K562 (cell line): Measurements from ENCODE around the gene HOXB3. TPM values are rescaled to one million over a fixed set of nuclear protein-coding genes. Genes with fewer than 3 reads are reported as not detected.

Source experiments
- ARID4B ChIP-seq: sonication (generic); formaldehyde crosslinking; IDR thresholded peaks from 2 replicates; pipeline ENCODE4 v1.8.0; 2022; ENCODE audit warnings: mild to moderate bottlenecking, missing genetic modification reagents
- DPF2 ChIP-seq: fragments of 450-650 bp; IDR thresholded peaks from 2 replicates; pipeline ENCODE4 v1.6.1; 2016
- FOSL1 ChIP-seq: fragments of 200-800 bp; sonication (Bioruptor generic); conservative IDR thresholded peaks from 2 replicates; pipeline ENCODE4 v1.6.1; 2016; ENCODE audit warnings: missing genetic modification characterization, missing compliant biosample characterization
- FOXJ3 ChIP-seq: sonication (generic); formaldehyde crosslinking; IDR thresholded peaks from 2 replicates; pipeline ENCODE4 v1.4.0; 2020; ENCODE audit warnings: mild to moderate bottlenecking, missing genetic modification reagents
- HIVEP1 ChIP-seq: fragments of 250-450 bp; sonication (Bioruptor Pico); IDR thresholded peaks from 2 replicates; pipeline ENCODE4 v1.4.0; 2020; ENCODE audit warnings: mild to moderate bottlenecking
- ID3 ChIP-seq, 2 experiments: fragments of 250-450 bp in 1 of 2; fragments of 450-650 bp in 1 of 2; sonication (Bioruptor Pico) in 1 of 2; IDR thresholded peaks; 2 replicates each; pipeline versions ENCODE4 v1.6.1 to v1.8.0; 2016 to 2021; ENCODE audit warnings: mild to moderate bottlenecking in 2 of 2, moderate library complexity in 2 of 2, missing compliant biosample characterization in 1 of 2, missing genetic modification characterization in 1 of 2
- MAZ ChIP-seq, 2 experiments: fragments of 450-650 bp in 1 of 2; sonication (generic) in 1 of 2; formaldehyde crosslinking; IDR thresholded peaks in 1 of 2; conservative IDR thresholded peaks in 1 of 2; 2 replicates each; pipeline versions ENCODE4 v1.4.0 to v1.5.0; 2020; ENCODE audit warnings: mild to moderate bottlenecking in 1 of 2, missing genetic modification reagents in 1 of 2
- MIER1 ChIP-seq: fragments of 450-650 bp; IDR thresholded peaks from 2 replicates; pipeline ENCODE4 v1.6.1; 2016; ENCODE audit warnings: antibody characterized with exemption, mild to moderate bottlenecking, low read depth
- PHB ChIP-seq: fragments of 250-450 bp; sonication (Bioruptor Pico); IDR thresholded peaks from 2 replicates; pipeline ENCODE4 v1.5.0; 2021
- PTTG1 ChIP-seq: fragments of 450-650 bp; IDR thresholded peaks from 2 replicates; pipeline ENCODE4 v1.6.1; 2016; ENCODE audit warnings: low read depth, mild to moderate bottlenecking, missing genetic modification characterization, missing compliant biosample characterization
- RBBP5 ChIP-seq: fragments of 200-600 bp; sonication (generic); IDR thresholded peaks from 2 replicates; pipeline ENCODE4 v1.6.1; 2012; ENCODE audit warnings: borderline replicate concordance, mild to moderate bottlenecking, low read length, control low read depth, inconsistent platforms; ENCODE audit not compliant: insufficient read depth, poor library complexity, severe bottlenecking
- SRF ChIP-seq, 2 experiments: fragments of 250-450, 450-650 bp in 1 of 2; sonication (Bioruptor Pico) in 1 of 2; sonication (generic) in 1 of 2; formaldehyde crosslinking; IDR thresholded peaks; 2 replicates each; pipeline versions ENCODE4 v1.5.0 to v1.5.1; 2020 to 2022; ENCODE audit warnings: mild to moderate bottlenecking in 1 of 2, missing genetic modification reagents in 1 of 2
- THAP7 ChIP-seq: fragments of 250-450 bp; sonication (Bioruptor Pico); IDR thresholded peaks from 2 replicates; pipeline ENCODE4 v1.5.0; 2021
- TRIM25 ChIP-seq: fragments of 450-650 bp; IDR thresholded peaks from 2 replicates; pipeline ENCODE4 v1.7.0; 2016; ENCODE audit warnings: borderline replicate concordance
- ZBTB9 ChIP-seq: fragments of 450-650 bp; formaldehyde crosslinking; IDR thresholded peaks from 2 replicates; pipeline ENCODE4 v1.4.0; 2020; ENCODE audit warnings: mild to moderate bottlenecking, moderate library complexity
- ZNF217 ChIP-seq: sonication (generic); formaldehyde crosslinking; IDR thresholded peaks from 2 replicates; pipeline ENCODE4 v1.8.0; 2022; ENCODE audit warnings: mild to moderate bottlenecking, missing genetic modification reagents
- ZNF644 ChIP-seq: fragments of 200-800 bp; sonication (Bioruptor generic); IDR thresholded peaks from 2 replicates; pipeline ENCODE4 v1.6.1; 2016; ENCODE audit warnings: low read depth, missing genetic modification characterization, missing compliant biosample characterization
- ZNF75A ChIP-seq: fragments of 450-650 bp; formaldehyde crosslinking; IDR thresholded peaks from 2 replicates; pipeline ENCODE4 v1.4.0; 2020; ENCODE audit warnings: mild to moderate bottlenecking
- polyA plus RNA-seq, 8 experiments: library from polyadenylated mRNA; depleted of rRNA in 4 of 8; stranded (reverse) in 5 of 8; unstranded in 3 of 8; fragments of >200 nt; fragmentation: Nextera tagmentation in 2 of 8; fragmentation: Illumina TruSeq in 1 of 8; extraction: Ambion mirVana in 2 of 8; extraction: Trizol in 1 of 8; gene quantifications; 2 replicates each; pipeline versions ENCODE4 v1.2.1 to v1.2.3, GENCODE V29; 2011 to 2014; ENCODE audit warnings: inconsistent platforms in 1 of 8, missing spikeins in 1 of 8
- total RNA-seq, 7 experiments: library from RNA; depleted of rRNA in 6 of 7; stranded (reverse); fragments of >200 nt in 6 of 7; fragmentation: Illumina TruSeq in 2 of 7; extraction: Trizol in 2 of 7; gene quantifications; 2 replicates each; pipeline versions ENCODE4 v1.2.1 to v1.2.3, GENCODE V29; 2011 to 2021; ENCODE audit warnings: low replicate concordance in 1 of 7

The HOXB3 gene
- total and polyA plus RNA-seq, 9 of the 15 experiments (the other 6 are each of a cell fraction or from before 2014, with no cell fraction given) = 2.4 to 41.3 (median 20.2) TPM

- TF ChIP-seq DPF2 (peak; percentile 43; the same call in 1 of the 2 replicates), TRIM25 (no peak), ID3 (CRISPR knock-in tag; IDR thresholded peaks at IDR 0.05) (no peak), ID3 (tag; IDR thresholded peaks at IDR 0.05) (no peak), MIER1 (no peak), ARID4B (CRISPR knock-in tag) (no peak), SRF (CRISPR knock-in tag; IDR thresholded peaks at IDR 0.05) (no peak), FOSL1 (no peak), THAP7 (CRISPR knock-in tag) (no peak), ZNF75A (CRISPR knock-in tag) (no peak), RBBP5 (peak; percentile 32), ZBTB9 (CRISPR knock-in tag) (peak; percentile 98), MAZ (CRISPR knock-in tag; conservative IDR thresholded peaks at IDR 0.05 in 1 of 2, IDR thresholded peaks at IDR 0.05 in 1 of 2) (no peak; a peak in 1 of 4 replicates), FOXJ3 (no peak), HIVEP1 (CRISPR knock-in tag) (no peak), PHB (CRISPR knock-in tag) (no peak), ZNF217 (CRISPR knock-in tag) (no peak), ZNF644 (no peak), PTTG1 (tag) (no peak)
Measured at GRCh38 chr17:48513666-48514455, 76.2 kb downstream of the HOXB3 start (continued).
